Osteoblast (primary cell): Measurements from ENCODE around the gene TCF12. TPM values are rescaled to one million over a fixed set of nuclear protein-coding genes. Genes with fewer than 3 reads are reported as not detected.
"Not testable (repeated sequence)": the region's sequence is repeated elsewhere in the genome, so short reads cannot be mapped to it uniquely, and the experiment has no call there.

Experiments
- DNase-seq: peaks from one replicate; pipeline ENCODE4 v3.0.0; 2011; ENCODE audit warnings: low spot score, mixed read lengths; ENCODE audit not compliant: insufficient read length; ENCODE audit errors: missing footprints
- H2AFZ ChIP-seq: 2 replicates; pipeline ENCODE4 v1.6.0; 2011; ENCODE audit warnings: mild to moderate bottlenecking, low read length
- H3K27ac ChIP-seq: 2 replicates; pipeline ENCODE4 v1.5.1; 2011; ENCODE audit warnings: mild to moderate bottlenecking, low read depth, low read length, moderate library complexity
- H3K27me3 ChIP-seq: 2 replicates; pipeline ENCODE4 v1.6.0; 2012; ENCODE audit warnings: mild to moderate bottlenecking, control low read depth, inconsistent platforms, low read length, moderate library complexity; ENCODE audit not compliant: insufficient read depth
- H3K36me3 ChIP-seq: 2 replicates; pipeline ENCODE4 v1.5.1; 2011; ENCODE audit warnings: mild to moderate bottlenecking, low read length, control low read depth, moderate library complexity; ENCODE audit not compliant: insufficient read depth
- H3K4me1 ChIP-seq: 2 replicates; pipeline ENCODE4 v1.5.1; 2011; ENCODE audit warnings: mild to moderate bottlenecking, low read length, control low read depth, moderate library complexity; ENCODE audit not compliant: insufficient read depth
- H3K4me2 ChIP-seq: 2 replicates; pipeline ENCODE4 v1.6.0; 2011; ENCODE audit warnings: mild to moderate bottlenecking, low read length; ENCODE audit not compliant: insufficient read depth
- H3K4me3 ChIP-seq: fragments of 200-600 bp; sonication (generic); 3 replicates; pipeline ENCODE4 v1.5.1; 2012; ENCODE audit warnings: mild to moderate bottlenecking, low read length, inconsistent platforms; ENCODE audit not compliant: insufficient read depth
- H3K79me2 ChIP-seq: 2 replicates; pipeline ENCODE4 v1.6.0; 2012; ENCODE audit warnings: mild to moderate bottlenecking, low read length, control low read depth, inconsistent platforms; ENCODE audit not compliant: insufficient read depth
- H3K9me3 ChIP-seq: 2 replicates; pipeline ENCODE4 v1.5.1; 2011; ENCODE audit warnings: low read depth, low read length, control low read depth
- H4K20me1 ChIP-seq: 2 replicates; pipeline ENCODE4 v1.6.0; 2012; ENCODE audit warnings: mild to moderate bottlenecking, low read length, control low read depth; ENCODE audit not compliant: insufficient read depth
- CTCF ChIP-seq: IDR thresholded peaks from 2 replicates; pipeline ENCODE4 v1.5.1; 2011; ENCODE audit warnings: mild to moderate bottlenecking, low read depth, low read length, moderate library complexity; ENCODE audit errors: extremely low read depth
- total RNA-seq: library from RNA; depleted of rRNA; stranded (reverse); fragments of >200 nt; gene quantifications from 2 replicates; pipeline ENCODE4 v1.2.3, GENCODE V29; 2012

TCF12 gene
- total RNA-seq, 1 donor: 86.5 TPM

DNA sequence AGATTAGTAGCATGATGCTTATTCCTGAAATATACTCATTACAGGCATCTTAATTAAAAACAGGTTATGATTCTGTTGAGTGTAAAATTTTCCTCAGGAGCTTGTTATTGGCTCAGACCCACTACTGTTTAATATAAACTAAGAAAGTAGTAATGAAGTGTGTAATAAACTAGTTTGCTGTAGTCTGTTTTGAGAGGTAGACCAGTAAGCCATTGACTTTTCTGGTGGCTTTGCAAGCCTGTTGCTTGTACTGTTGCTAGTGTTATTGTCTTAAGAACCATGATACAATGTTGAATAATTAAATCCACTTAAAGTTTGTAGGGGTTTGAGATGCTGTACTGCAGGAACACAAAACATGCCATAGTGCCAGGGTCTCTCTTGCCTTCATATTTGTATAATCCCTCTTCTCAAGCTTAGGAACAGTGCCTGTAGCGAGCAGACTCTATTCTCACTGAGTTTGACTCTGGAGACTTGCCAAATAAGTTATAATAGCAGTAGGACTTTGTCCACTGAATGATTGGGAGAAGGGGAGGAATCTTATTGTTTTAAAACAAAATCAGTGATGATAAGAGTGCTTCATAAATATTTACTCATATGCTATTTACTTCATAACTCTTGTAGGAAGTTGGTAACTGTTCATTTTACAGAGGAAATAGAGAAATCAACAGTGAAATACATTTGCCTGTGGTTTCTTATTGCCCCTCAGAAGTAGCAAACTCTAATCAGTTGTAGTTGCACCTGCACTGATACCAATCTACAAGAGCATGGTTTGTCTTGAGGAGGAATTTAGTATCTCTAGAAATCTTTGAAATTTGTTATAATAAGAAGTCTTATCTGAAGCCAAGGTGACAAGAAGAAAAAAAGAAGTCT lies 13.4 kb downstream of the TCF12 start:
- Histone ChIP-seq H3K4me3 (no peak overlapping the region), H3K4me2 (no peak overlapping the region), H3K36me3 (no peaks in the 10 kb centered on the region), H4K20me1 (peaks cover 56% of the 10 kb centered on the region), H3K27me3 (no peaks in the 10 kb centered on the region), H3K27ac (no peak overlapping the region), H2AFZ (no peak overlapping the region), H3K9me3 (no peaks in the 10 kb centered on the region), H3K4me1 (peaks cover 19% of the 10 kb centered on the region), H3K79me2 (peaks cover 90% of the 10 kb centered on the region)
- TF ChIP-seq CTCF: no peak
- DNase-seq: no peak

DNA sequence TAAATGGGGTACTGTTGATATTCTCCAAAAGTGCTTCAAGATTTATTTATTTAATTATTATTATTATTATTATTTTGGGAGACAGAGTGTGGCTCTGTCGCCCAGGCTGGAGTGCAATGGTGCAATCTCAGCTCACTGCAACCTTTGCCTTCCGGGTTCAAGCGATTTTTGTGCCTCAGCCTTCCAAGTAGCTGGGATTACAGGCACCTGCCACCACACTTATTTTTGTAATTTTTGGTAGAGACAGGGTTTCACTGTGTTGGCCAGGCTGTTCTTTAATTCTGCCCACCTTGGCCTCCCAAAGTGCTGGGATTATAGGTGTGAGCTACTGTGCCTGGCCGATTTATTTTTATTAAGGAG lies 14.0 kb downstream of the TCF12 start:
- DNase-seq, H3K27me3 ChIP-seq, H3K4me3 ChIP-seq, H3K27ac ChIP-seq, H3K9me3 ChIP-seq, H3K36me3 ChIP-seq, H2AFZ ChIP-seq, H3K4me2 ChIP-seq: not testable (repeated sequence)
- Histone ChIP-seq H4K20me1 (peaks cover 54% of the 10 kb centered on the region), H3K79me2 (peaks cover 90% of the 10 kb centered on the region), H3K4me1 (peaks cover 18% of the 10 kb centered on the region)

GRCh38 chr15:56933410-56933809 lies 15.0 kb downstream of the TCF12 start:
- TF ChIP-seq CTCF: no peak
- Histone ChIP-seq H4K20me1 (peaks cover 45% of the 10 kb centered on the region), H3K4me2 (no peak overlapping the region), H3K9me3 (no peaks in the 10 kb centered on the region), H3K27me3 (no peaks in the 10 kb centered on the region), H2AFZ (no peak overlapping the region), H3K4me3 (no peak overlapping the region), H3K79me2 (peaks cover 91% of the 10 kb centered on the region), H3K27ac (no peak overlapping the region), H3K36me3 (no peaks in the 10 kb centered on the region), H3K4me1 (peaks cover 18% of the 10 kb centered on the region)
- DNase-seq: no peak

- peaks cover 41% of the 10 kb centered on the region for H4K20me1 ChIP-seq
- DNase-seq: no peak
- H3K27me3 ChIP-seq: no peaks in the 10 kb centered on the region
- no peak overlapping the region for H3K4me3 ChIP-seq
- peaks cover 15% of the 10 kb centered on the region for H3K4me1 ChIP-seq
- no peaks in the 10 kb centered on the region for H3K9me3 ChIP-seq
- no peak overlapping the region for H3K27ac ChIP-seq
- H2AFZ ChIP-seq: no peak overlapping the region
- peaks cover 94% of the 10 kb centered on the region for H3K79me2 ChIP-seq
- no peak for TF ChIP-seq CTCF
- no peak overlapping the region for H3K4me2 ChIP-seq
- no peaks in the 10 kb centered on the region for H3K36me3 ChIP-seq
Measured at GRCh38 chr15:56933811-56934210, 15.4 kb downstream of the TCF12 start.
